Measurements from ENCODE around the gene ATP8B4.

- no peak for TF ChIP-seq EZH2 (IDR thresholded peaks at IDR 0.05; ENCODE audit: borderline replicate concordance, low read length)
- no peak for TF ChIP-seq CTCF (IDR thresholded peaks at IDR 0.05; ENCODE audit: low read length)
Measured at GRCh38 chr15:50128266-50128665, 9.2 kb upstream of the ATP8B4 start.
